ENCODE data around the gene HOXC13. TPM values are rescaled to one million over a fixed set of nuclear protein-coding genes. Genes with fewer than 3 reads are reported as not detected.
A peak's percentile ranks its signal among the peaks of the same experiment; 100 is the strongest.

HOXC13 gene
- total and polyA plus RNA-seq, 9 of the 15 experiments (the other 6 are each of a cell fraction or from before 2014, with no cell fraction given): 0.03 to 0.29 (median 0.17) TPM; not detected in 2

DNA sequence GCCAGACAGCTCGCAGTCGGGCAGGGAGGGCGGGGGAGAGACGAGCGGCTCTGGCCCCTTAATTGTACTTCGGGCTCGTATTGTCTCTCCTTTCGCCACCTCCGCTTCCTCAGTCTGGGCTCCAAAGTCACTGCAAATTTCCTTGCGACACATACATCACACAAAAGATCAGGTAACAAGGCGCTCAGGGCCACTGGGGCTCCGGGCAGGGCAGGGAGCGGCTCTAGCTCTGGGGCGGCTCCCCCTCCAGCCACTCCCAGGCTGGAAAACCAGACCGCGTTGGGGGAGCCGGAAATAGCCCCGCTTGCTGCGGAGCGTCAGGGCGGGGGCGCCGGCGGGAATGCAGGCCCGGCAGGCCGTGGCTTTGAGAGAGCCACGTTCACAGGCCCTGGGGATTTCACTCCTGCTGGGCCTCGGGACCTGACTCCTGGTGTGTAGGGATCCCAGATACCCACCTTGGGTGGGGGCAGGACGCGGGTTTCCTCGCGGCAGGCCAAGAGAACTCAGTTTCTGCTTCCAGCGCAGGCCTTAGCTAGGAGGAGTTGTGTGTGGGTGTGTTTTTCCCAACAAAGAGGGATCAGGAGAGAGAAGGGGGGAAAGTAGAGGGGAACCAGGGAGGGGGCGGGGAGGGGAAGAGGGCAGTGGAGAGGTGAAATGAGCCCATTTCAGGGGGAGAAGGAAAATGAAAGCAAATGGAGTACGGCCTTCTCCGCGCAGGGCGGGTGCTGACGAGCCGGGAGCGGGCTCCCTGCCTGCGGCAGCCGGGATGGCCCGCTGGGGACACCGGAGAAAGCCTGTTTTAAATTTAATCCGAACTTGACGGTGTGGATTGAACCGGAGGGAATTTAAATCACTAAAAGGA, 57.0 kb downstream of the HOXC13 start (continued):
- TF ChIP-seq, protein P1, sequence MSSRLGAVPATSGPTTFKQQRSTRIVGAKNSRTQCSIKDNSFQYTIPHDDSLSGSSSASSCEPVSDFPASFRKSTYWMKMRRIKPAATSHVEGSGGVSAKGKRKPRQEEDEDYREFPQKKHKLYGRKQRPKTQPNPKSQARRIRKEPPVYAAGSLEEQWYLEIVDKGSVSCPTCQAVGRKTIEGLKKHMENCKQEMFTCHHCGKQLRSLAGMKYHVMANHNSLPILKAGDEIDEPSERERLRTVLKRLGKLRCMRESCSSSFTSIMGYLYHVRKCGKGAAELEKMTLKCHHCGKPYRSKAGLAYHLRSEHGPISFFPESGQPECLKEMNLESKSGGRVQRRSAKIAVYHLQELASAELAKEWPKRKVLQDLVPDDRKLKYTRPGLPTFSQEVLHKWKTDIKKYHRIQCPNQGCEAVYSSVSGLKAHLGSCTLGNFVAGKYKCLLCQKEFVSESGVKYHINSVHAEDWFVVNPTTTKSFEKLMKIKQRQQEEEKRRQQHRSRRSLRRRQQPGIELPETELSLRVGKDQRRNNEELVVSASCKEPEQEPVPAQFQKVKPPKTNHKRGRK (tag; IDR thresholded peaks at IDR 0.05): 0 out of 2 replicates have a peak, but pooled peaks have one; percentile 18
- TF ChIP-seq, protein P2, sequence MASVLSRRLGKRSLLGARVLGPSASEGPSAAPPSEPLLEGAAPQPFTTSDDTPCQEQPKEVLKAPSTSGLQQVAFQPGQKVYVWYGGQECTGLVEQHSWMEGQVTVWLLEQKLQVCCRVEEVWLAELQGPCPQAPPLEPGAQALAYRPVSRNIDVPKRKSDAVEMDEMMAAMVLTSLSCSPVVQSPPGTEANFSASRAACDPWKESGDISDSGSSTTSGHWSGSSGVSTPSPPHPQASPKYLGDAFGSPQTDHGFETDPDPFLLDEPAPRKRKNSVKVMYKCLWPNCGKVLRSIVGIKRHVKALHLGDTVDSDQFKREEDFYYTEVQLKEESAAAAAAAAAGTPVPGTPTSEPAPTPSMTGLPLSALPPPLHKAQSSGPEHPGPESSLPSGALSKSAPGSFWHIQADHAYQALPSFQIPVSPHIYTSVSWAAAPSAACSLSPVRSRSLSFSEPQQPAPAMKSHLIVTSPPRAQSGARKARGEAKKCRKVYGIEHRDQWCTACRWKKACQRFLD (CRISPR knock-in tag; IDR thresholded peaks at IDR 0.05): no peak
- TF ChIP-seq, protein P3, sequence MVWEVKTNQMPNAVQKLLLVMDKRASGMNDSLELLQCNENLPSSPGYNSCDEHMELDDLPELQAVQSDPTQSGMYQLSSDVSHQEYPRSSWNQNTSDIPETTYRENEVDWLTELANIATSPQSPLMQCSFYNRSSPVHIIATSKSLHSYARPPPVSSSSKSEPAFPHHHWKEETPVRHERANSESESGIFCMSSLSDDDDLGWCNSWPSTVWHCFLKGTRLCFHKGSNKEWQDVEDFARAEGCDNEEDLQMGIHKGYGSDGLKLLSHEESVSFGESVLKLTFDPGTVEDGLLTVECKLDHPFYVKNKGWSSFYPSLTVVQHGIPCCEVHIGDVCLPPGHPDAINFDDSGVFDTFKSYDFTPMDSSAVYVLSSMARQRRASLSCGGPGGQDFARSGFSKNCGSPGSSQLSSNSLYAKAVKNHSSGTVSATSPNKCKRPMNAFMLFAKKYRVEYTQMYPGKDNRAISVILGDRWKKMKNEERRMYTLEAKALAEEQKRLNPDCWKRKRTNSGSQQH (CRISPR knock-in tag; IDR thresholded peaks at IDR 0.05): no peak
- peak; percentile 30 for TF ChIP-seq BRD9 (IDR thresholded peaks at IDR 0.05; ENCODE audit: low read depth, partially characterized antibody)
- no peak for TF ChIP-seq ZNF77 (CRISPR knock-in tag; IDR thresholded peaks at IDR 0.05)
- TF ChIP-seq, protein P4, sequence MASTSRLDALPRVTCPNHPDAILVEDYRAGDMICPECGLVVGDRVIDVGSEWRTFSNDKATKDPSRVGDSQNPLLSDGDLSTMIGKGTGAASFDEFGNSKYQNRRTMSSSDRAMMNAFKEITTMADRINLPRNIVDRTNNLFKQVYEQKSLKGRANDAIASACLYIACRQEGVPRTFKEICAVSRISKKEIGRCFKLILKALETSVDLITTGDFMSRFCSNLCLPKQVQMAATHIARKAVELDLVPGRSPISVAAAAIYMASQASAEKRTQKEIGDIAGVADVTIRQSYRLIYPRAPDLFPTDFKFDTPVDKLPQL (IDR thresholded peaks at IDR 0.05; ENCODE audit: extremely low read depth, insufficient read length): no peak
- TF ChIP-seq L3MBTL2 (IDR thresholded peaks at IDR 0.05): peak; percentile 61; the same call in 1 of the 2 replicates
- TF ChIP-seq, protein P5, sequence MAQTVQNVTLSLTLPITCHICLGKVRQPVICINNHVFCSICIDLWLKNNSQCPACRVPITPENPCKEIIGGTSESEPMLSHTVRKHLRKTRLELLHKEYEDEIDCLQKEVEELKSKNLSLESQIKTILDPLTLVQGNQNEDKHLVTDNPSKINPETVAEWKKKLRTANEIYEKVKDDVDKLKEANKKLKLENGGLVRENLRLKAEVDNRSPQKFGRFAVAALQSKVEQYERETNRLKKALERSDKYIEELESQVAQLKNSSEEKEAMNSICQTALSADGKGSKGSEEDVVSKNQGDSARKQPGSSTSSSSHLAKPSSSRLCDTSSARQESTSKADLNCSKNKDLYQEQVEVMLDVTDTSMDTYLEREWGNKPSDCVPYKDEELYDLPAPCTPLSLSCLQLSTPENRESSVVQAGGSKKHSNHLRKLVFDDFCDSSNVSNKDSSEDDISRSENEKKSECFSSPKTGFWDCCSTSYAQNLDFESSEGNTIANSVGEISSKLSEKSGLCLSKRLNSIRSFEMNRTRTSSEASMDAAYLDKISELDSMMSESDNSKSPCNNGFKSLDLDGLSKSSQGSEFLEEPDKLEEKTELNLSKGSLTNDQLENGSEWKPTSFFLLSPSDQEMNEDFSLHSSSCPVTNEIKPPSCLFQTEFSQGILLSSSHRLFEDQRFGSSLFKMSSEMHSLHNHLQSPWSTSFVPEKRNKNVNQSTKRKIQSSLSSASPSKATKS (CRISPR knock-in tag; IDR thresholded peaks at IDR 0.05): no peak
- TF ChIP-seq, protein P6, sequence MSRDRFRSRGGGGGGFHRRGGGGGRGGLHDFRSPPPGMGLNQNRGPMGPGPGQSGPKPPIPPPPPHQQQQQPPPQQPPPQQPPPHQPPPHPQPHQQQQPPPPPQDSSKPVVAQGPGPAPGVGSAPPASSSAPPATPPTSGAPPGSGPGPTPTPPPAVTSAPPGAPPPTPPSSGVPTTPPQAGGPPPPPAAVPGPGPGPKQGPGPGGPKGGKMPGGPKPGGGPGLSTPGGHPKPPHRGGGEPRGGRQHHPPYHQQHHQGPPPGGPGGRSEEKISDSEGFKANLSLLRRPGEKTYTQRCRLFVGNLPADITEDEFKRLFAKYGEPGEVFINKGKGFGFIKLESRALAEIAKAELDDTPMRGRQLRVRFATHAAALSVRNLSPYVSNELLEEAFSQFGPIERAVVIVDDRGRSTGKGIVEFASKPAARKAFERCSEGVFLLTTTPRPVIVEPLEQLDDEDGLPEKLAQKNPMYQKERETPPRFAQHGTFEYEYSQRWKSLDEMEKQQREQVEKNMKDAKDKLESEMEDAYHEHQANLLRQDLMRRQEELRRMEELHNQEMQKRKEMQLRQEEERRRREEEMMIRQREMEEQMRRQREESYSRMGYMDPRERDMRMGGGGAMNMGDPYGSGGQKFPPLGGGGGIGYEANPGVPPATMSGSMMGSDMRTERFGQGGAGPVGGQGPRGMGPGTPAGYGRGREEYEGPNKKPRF (IDR thresholded peaks at IDR 0.05; ENCODE audit: low read depth, low read length): no peak
- TF ChIP-seq TCF7L2 (IDR thresholded peaks at IDR 0.05; ENCODE audit: low read depth, low read length): no peak
- TF ChIP-seq RAD21 (CRISPR knock-in tag; conservative IDR thresholded peaks at IDR 0.05 in 1 of 2, IDR thresholded peaks at IDR 0.05 in 1 of 2): no peak
- TF ChIP-seq TEAD2 (tag; IDR thresholded peaks at IDR 0.05): no peak
- TF ChIP-seq PYGO2 (tag; IDR thresholded peaks at IDR 0.05): no peak
- TF ChIP-seq NRF1 (conservative IDR thresholded peaks at IDR 0.05 in 1 of 2, IDR thresholded peaks at IDR 0.05 in 1 of 2): 0 out of 4 replicates have a peak, but pooled peaks of 1 of the 2 experiments have one; percentile 28
- TF ChIP-seq DIDO1 (tag; IDR thresholded peaks at IDR 0.05; ENCODE audit: low read depth): no peak
- TF ChIP-seq STAT5B (CRISPR knock-in tag; IDR thresholded peaks at IDR 0.05): no peak

Data from K562 (cell line).